HEK293 (cell line): Measurements from ENCODE around the gene MARCKSL1.

Experiments
- BCL11A ChIP-seq: fragments of 450-650 bp; formaldehyde crosslinking; IDR thresholded peaks from 2 replicates; pipeline ENCODE4 v1.5.1; 2016; ENCODE audit warnings: low read depth, missing biosample characterization, missing genetic modification characterization
- CTCF ChIP-seq: fragments of 450-650 bp; formaldehyde crosslinking; IDR thresholded peaks from 2 replicates; pipeline ENCODE4 v1.5.1; 2016; ENCODE audit warnings: missing biosample characterization, missing genetic modification characterization
- ELK4 ChIP-seq: IDR thresholded peaks from 2 replicates; pipeline ENCODE4 v1.6.1; 2011; ENCODE audit warnings: mild to moderate bottlenecking, low read depth, low read length, borderline replicate concordance
- GLIS1 ChIP-seq: fragments of 450-650 bp; formaldehyde crosslinking; IDR thresholded peaks from 2 replicates; pipeline ENCODE4 v1.5.1; 2016; ENCODE audit warnings: missing biosample characterization, missing genetic modification characterization
- GLIS2 ChIP-seq: fragments of 450-650 bp; formaldehyde crosslinking; IDR thresholded peaks from 2 replicates; pipeline ENCODE4 v1.5.1; 2016; ENCODE audit warnings: missing biosample characterization, missing genetic modification characterization
- IKZF3 ChIP-seq: fragments of 450-650 bp; IDR thresholded peaks from 2 replicates; pipeline ENCODE4 v1.5.0; 2018; ENCODE audit warnings: missing biosample characterization, mild to moderate bottlenecking, missing genetic modification characterization, moderate library complexity
- KLF1 ChIP-seq: fragments of 450-650 bp; formaldehyde crosslinking; IDR thresholded peaks from 2 replicates; pipeline ENCODE4 v1.5.1; 2016; ENCODE audit warnings: missing biosample characterization, missing genetic modification characterization
- KLF16 ChIP-seq: fragments of 450-650 bp; formaldehyde crosslinking; IDR thresholded peaks from 2 replicates; pipeline ENCODE4 v1.5.1; 2017; ENCODE audit warnings: missing biosample characterization, missing genetic modification characterization
- OVOL3 ChIP-seq: fragments of 450-650 bp; formaldehyde crosslinking; IDR thresholded peaks from 2 replicates; pipeline ENCODE4 v1.5.1; 2016; ENCODE audit warnings: missing biosample characterization, missing genetic modification characterization
- PRDM10 ChIP-seq: fragments of 450-650 bp; formaldehyde crosslinking; IDR thresholded peaks from 2 replicates; pipeline ENCODE4 v1.5.1; 2016; ENCODE audit warnings: missing biosample characterization, missing genetic modification characterization
- ZBTB21 ChIP-seq: fragments of 450-650 bp; formaldehyde crosslinking; IDR thresholded peaks from 2 replicates; pipeline ENCODE4 v1.5.1; 2017; ENCODE audit warnings: missing biosample characterization, missing genetic modification characterization
- ZBTB26 ChIP-seq: fragments of 450-650 bp; formaldehyde crosslinking; optimal IDR thresholded peaks from 2 replicates; pipeline ENCODE3; 2016; ENCODE audit warnings: missing biosample characterization, mild to moderate bottlenecking, missing genetic modification characterization
- ZBTB48 ChIP-seq: fragments of 450-650 bp; formaldehyde crosslinking; IDR thresholded peaks from 2 replicates; pipeline ENCODE4 v1.5.1; 2016; ENCODE audit warnings: missing biosample characterization, missing genetic modification characterization
- ZBTB6 ChIP-seq: fragments of 450-650 bp; formaldehyde crosslinking; IDR thresholded peaks from 2 replicates; pipeline ENCODE4 v1.5.1; 2017; ENCODE audit warnings: missing biosample characterization, missing genetic modification characterization
- ZFP37 ChIP-seq: fragments of 450-650 bp; formaldehyde crosslinking; IDR thresholded peaks from 2 replicates; pipeline ENCODE4 v1.5.1; 2016; ENCODE audit warnings: missing biosample characterization, missing genetic modification characterization
- ZNF169 ChIP-seq: fragments of 450-650 bp; formaldehyde crosslinking; IDR thresholded peaks from 2 replicates; pipeline ENCODE4 v1.5.1; 2016; ENCODE audit warnings: missing biosample characterization, missing genetic modification characterization
- ZNF202 ChIP-seq: fragments of 450-650 bp; formaldehyde crosslinking; IDR thresholded peaks from 2 replicates; pipeline ENCODE4 v1.5.1; 2016; ENCODE audit warnings: missing biosample characterization, missing genetic modification characterization, borderline replicate concordance
- ZNF23 ChIP-seq: fragments of 450-650 bp; formaldehyde crosslinking; IDR thresholded peaks from 2 replicates; pipeline ENCODE4 v1.5.1; 2016; ENCODE audit warnings: missing biosample characterization, missing genetic modification characterization, borderline replicate concordance
- ZNF239 ChIP-seq: fragments of 450-650 bp; formaldehyde crosslinking; IDR thresholded peaks from 2 replicates; pipeline ENCODE4 v1.5.1; 2016; ENCODE audit warnings: missing biosample characterization, missing genetic modification characterization
- ZNF274 ChIP-seq, 2 experiments: fragments of 200-500 bp in 1 of 2; fragments of 450-650 bp in 1 of 2; sonication (Bioruptor generic) in 1 of 2; formaldehyde crosslinking in 1 of 2; IDR thresholded peaks; 2 replicates each; pipeline versions ENCODE4 v1.5.1 to v1.6.1; 2014 to 2016; ENCODE audit warnings: borderline replicate concordance in 1 of 2, inconsistent platforms in 1 of 2, low read length in 1 of 2, missing biosample characterization in 1 of 2, missing genetic modification characterization in 1 of 2
- ZNF366 ChIP-seq: fragments of 450-650 bp; formaldehyde crosslinking; conservative IDR thresholded peaks from 2 replicates; pipeline ENCODE4 v1.5.1; 2016; ENCODE audit warnings: missing biosample characterization, missing genetic modification characterization
- ZNF513 ChIP-seq: fragments of 450-650 bp; IDR thresholded peaks from 2 replicates; pipeline ENCODE4 v1.5.1; 2018; ENCODE audit warnings: missing biosample characterization, missing genetic modification characterization
- ZNF530 ChIP-seq: fragments of 450-650 bp; formaldehyde crosslinking; IDR thresholded peaks from 2 replicates; pipeline ENCODE4 v1.5.1; 2016; ENCODE audit warnings: low read depth, missing biosample characterization, missing genetic modification characterization
- ZNF610 ChIP-seq: fragments of 450-650 bp; formaldehyde crosslinking; IDR thresholded peaks from 2 replicates; pipeline ENCODE4 v1.5.1; 2016; ENCODE audit warnings: missing biosample characterization, missing genetic modification characterization, borderline replicate concordance
- ZNF623 ChIP-seq: fragments of 450-650 bp; formaldehyde crosslinking; IDR thresholded peaks from 2 replicates; pipeline ENCODE4 v1.5.1; 2016; ENCODE audit warnings: missing biosample characterization, missing genetic modification characterization
- ZNF626 ChIP-seq: fragments of 450-650 bp; sonication (Bioruptor Pico); formaldehyde crosslinking; IDR thresholded peaks from 2 replicates; pipeline ENCODE4 v1.5.1; 2018; ENCODE audit warnings: missing biosample characterization, missing genetic modification characterization, inconsistent platforms
- ZNF660 ChIP-seq: fragments of 450-650 bp; IDR thresholded peaks from 2 replicates; pipeline ENCODE4 v1.5.1; 2018; ENCODE audit warnings: missing biosample characterization, mild to moderate bottlenecking, missing genetic modification characterization
- ZNF837 ChIP-seq: fragments of 450-650 bp; formaldehyde crosslinking; IDR thresholded peaks from 2 replicates; pipeline ENCODE4 v1.5.1; 2016; ENCODE audit warnings: missing biosample characterization, missing genetic modification characterization

Gene MARCKSL1

GRCh38 chr1:32334864-32335534 is 1.0 kb downstream of the MARCKSL1 start (continued):
- TF ChIP-seq CTCF (peak; percentile 93), ZBTB48 (peak; percentile 15; the same call in 1 of the 2 replicates), ZNF660 (tag by site-specific recombination) (peak; percentile 62; the same call in 1 of the 2 replicates), GLIS1 (peak; percentile 91), ZNF239 (tag by site-specific recombination) (no peak), OVOL3 (tag by site-specific recombination) (no peak), ELK4 (no peak), ZNF513 (tag by site-specific recombination) (no peak), ZBTB6 (no peak), ZFP37 (tag by site-specific recombination) (no peak), BCL11A (tag by site-specific recombination) (no peak), ZNF202 (tag by site-specific recombination) (no peak), ZNF169 (tag by site-specific recombination) (no peak), ZNF610 (peak; percentile 64; the same call in 1 of the 2 replicates), ZNF274 (IDR thresholded peaks at IDR 0.05; ENCODE audit: low read length) (no peak), ZNF274 (tag by site-specific recombination; IDR thresholded peaks at IDR 0.05; ENCODE audit: borderline replicate concordance) (no peak), IKZF3 (tag by site-specific recombination) (peak; percentile 34; the same call in 1 of the 2 replicates), ZNF626 (tag by site-specific recombination) (no peak), ZNF530 (tag by site-specific recombination) (no peak), ZBTB26 (tag by site-specific recombination) (peak; percentile 97), KLF16 (tag by site-specific recombination) (0 out of 2 replicates have a peak, but pooled peaks have one; percentile 55), GLIS2 (tag by site-specific recombination) (peak; percentile 93), KLF1 (tag by site-specific recombination) (peak; percentile 40; the same call in 1 of the 2 replicates), ZNF623 (tag by site-specific recombination) (no peak), PRDM10 (tag by site-specific recombination) (peak; percentile 78), ZNF366 (no peak), ZBTB21 (tag by site-specific recombination) (no peak), ZNF837 (tag by site-specific recombination) (no peak), ZNF23 (tag by site-specific recombination) (no peak)
